Prostate gland (tissue), 2 donors: Measurements from ENCODE around the gene GAREM1.

Experiments
- CTCF ChIP-seq, 4 experiments: fragments of 200-600 bp in 2 of 4; fragments of 450-650 bp in 2 of 4; sonication (generic) in 2 of 4; IDR thresholded peaks; 1 replicate in 3 of 4; 2 replicates in 1 of 4; pipeline ENCODE4 v1.5.1; 2016 to 2019; ENCODE audit warnings: antibody characterized with exemption in 4 of 4, mild to moderate bottlenecking in 2 of 4, moderate library complexity in 2 of 4
- POLR2A ChIP-seq: fragments of 450-650 bp; IDR thresholded peaks from one replicate; pipeline ENCODE4 v1.6.1; 2016; ENCODE audit warnings: antibody characterized with exemption, mild to moderate bottlenecking

- TF ChIP-seq POLR2A (no peak), CTCF (IDR thresholded peaks at IDR 0.05) (no peak)
Measured at GRCh38 chr18:32290810-32291209, 179.9 kb downstream of the GAREM1 start.
